ENCODE measurements around the gene VCAM1.

Gene VCAM1

DNA sequence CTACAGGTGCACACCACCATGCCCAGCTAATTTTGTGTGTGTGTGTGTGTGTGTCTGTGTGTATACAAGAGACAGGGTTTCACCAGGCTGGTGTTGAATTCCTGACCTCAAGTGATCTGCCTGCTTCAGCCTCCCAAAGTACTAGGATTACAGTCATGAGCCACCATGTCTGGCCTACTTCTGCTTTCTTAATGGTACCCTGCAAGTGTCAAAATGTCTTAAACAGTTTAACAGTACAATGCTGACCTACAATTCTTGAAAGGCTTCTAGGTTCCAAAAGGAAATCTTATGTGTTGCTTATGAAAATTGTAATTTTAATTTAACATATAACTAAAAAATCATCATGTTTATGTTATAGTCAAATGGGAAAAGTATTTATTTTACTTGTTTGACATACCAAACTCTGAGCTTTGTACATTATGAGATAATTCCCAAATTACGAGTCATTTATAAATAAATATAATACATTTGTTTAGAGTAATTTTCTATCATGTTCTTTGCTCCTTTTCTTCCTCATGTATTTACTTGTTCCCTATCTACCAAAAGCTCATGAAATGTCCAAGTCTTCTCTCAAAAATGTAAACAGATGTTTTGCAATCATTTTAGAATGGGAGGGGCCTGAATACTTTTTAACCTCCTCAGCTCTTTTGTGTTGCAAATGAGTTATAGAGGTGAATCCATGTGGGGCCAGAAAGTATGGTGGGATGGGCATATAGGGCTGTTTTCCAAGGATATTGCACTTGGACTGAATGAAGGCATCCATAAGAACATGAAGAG lies 8.4 kb upstream of the VCAM1 start:
- no peak for TF ChIP-seq TCF12 (IDR thresholded peaks at IDR 0.05; ENCODE audit: low read depth)
- no peak for TF ChIP-seq RAD21 (IDR thresholded peaks at IDR 0.05; ENCODE audit: low read depth)
- no peak for TF ChIP-seq TAF1 (IDR thresholded peaks at IDR 0.05; ENCODE audit: low read depth)
- TF ChIP-seq ZBTB7A (IDR thresholded peaks at IDR 0.05; ENCODE audit: low read depth): no peak
- no peak for TF ChIP-seq FOXM1 (IDR thresholded peaks at IDR 0.05; ENCODE audit: borderline replicate concordance, low read depth)
- TF ChIP-seq EGR1 (IDR thresholded peaks at IDR 0.05): no peak
- TF ChIP-seq YY1 (IDR thresholded peaks at IDR 0.05; ENCODE audit: low read depth): no peak
- no peak for TF ChIP-seq TEAD4 (IDR thresholded peaks at IDR 0.05)
- TF ChIP-seq, protein P1, sequence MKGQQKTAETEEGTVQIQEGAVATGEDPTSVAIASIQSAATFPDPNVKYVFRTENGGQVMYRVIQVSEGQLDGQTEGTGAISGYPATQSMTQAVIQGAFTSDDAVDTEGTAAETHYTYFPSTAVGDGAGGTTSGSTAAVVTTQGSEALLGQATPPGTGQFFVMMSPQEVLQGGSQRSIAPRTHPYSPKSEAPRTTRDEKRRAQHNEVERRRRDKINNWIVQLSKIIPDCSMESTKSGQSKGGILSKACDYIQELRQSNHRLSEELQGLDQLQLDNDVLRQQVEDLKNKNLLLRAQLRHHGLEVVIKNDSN (IDR thresholded peaks at IDR 0.05): no peak
- no peak for TF ChIP-seq CREB1 (IDR thresholded peaks at IDR 0.05; ENCODE audit: low read depth)
- TF ChIP-seq NFIC (IDR thresholded peaks at IDR 0.05): no peak
- TF ChIP-seq, protein P2, sequence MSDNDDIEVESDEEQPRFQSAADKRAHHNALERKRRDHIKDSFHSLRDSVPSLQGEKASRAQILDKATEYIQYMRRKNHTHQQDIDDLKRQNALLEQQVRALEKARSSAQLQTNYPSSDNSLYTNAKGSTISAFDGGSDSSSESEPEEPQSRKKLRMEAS (IDR thresholded peaks at IDR 0.05): no peak
- no peak for TF ChIP-seq CEBPB (IDR thresholded peaks at IDR 0.05)

DNA sequence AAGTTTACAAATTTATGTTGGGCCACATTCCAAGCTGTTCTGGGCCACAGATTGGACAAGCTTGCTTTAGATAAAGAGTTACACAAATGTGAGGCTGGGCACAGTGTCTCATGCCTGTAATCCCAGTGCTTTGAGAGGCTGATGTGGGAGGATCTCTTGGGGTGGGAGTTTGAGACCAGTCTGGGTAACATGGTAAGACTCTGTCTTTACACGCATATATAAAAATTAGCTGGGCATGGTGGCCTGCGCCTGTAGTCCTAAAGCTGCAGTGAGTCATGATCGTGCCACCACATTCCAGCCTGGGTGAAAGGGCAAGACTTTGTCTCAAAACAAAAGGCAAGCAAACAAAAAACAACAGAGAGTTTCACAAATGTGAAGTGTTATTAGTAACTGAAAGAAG lies 5.9 kb upstream of the VCAM1 start:
- TF ChIP-seq YY1 (IDR thresholded peaks at IDR 0.05; ENCODE audit: low read depth) (no peak), TCF12 (IDR thresholded peaks at IDR 0.05; ENCODE audit: low read depth) (no peak)
- TF ChIP-seq, protein P3, sequence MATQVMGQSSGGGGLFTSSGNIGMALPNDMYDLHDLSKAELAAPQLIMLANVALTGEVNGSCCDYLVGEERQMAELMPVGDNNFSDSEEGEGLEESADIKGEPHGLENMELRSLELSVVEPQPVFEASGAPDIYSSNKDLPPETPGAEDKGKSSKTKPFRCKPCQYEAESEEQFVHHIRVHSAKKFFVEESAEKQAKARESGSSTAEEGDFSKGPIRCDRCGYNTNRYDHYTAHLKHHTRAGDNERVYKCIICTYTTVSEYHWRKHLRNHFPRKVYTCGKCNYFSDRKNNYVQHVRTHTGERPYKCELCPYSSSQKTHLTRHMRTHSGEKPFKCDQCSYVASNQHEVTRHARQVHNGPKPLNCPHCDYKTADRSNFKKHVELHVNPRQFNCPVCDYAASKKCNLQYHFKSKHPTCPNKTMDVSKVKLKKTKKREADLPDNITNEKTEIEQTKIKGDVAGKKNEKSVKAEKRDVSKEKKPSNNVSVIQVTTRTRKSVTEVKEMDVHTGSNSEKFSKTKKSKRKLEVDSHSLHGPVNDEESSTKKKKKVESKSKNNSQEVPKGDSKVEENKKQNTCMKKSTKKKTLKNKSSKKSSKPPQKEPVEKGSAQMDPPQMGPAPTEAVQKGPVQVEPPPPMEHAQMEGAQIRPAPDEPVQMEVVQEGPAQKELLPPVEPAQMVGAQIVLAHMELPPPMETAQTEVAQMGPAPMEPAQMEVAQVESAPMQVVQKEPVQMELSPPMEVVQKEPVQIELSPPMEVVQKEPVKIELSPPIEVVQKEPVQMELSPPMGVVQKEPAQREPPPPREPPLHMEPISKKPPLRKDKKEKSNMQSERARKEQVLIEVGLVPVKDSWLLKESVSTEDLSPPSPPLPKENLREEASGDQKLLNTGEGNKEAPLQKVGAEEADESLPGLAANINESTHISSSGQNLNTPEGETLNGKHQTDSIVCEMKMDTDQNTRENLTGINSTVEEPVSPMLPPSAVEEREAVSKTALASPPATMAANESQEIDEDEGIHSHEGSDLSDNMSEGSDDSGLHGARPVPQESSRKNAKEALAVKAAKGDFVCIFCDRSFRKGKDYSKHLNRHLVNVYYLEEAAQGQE (IDR thresholded peaks at IDR 0.05; ENCODE audit: low read depth): no peak

DNA sequence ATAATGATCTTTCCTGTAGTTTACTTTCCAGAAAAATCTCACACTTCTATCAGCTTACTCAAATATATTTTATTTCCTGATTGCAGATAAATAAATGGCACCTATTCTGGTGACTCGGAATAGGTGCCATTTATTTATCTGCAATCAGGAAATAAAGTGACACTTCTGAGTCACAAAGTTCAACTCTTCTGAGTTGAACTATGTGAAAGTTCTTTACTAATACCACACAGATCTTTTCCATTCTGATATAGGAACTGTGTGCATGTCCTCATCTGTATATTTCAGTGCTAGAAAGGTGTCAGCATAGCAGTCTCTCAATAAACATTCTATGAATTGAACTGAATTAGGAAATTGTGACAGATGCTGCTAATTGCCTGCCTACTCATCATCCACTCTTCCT lies 4.9 kb upstream of the VCAM1 start:
- TF ChIP-seq ZBTB7A (IDR thresholded peaks at IDR 0.05; ENCODE audit: low read depth): no peak
- TF ChIP-seq EGR1 (IDR thresholded peaks at IDR 0.05): no peak
- no peak for TF ChIP-seq CREB1 (IDR thresholded peaks at IDR 0.05; ENCODE audit: low read depth)
- no peak for TF ChIP-seq RAD21 (IDR thresholded peaks at IDR 0.05; ENCODE audit: low read depth)
- TF ChIP-seq EP300 (IDR thresholded peaks at IDR 0.05; ENCODE audit: borderline replicate concordance): no peak
- TF ChIP-seq TAF1 (IDR thresholded peaks at IDR 0.05; ENCODE audit: low read depth): no peak
- TF ChIP-seq, protein P3 (IDR thresholded peaks at IDR 0.05; ENCODE audit: low read depth): no peak
- TF ChIP-seq YY1 (IDR thresholded peaks at IDR 0.05; ENCODE audit: low read depth): no peak
- TF ChIP-seq, protein P2 (IDR thresholded peaks at IDR 0.05): no peak
- TF ChIP-seq NFIC (IDR thresholded peaks at IDR 0.05): no peak
- TF ChIP-seq TCF12 (IDR thresholded peaks at IDR 0.05; ENCODE audit: low read depth): no peak

DNA sequence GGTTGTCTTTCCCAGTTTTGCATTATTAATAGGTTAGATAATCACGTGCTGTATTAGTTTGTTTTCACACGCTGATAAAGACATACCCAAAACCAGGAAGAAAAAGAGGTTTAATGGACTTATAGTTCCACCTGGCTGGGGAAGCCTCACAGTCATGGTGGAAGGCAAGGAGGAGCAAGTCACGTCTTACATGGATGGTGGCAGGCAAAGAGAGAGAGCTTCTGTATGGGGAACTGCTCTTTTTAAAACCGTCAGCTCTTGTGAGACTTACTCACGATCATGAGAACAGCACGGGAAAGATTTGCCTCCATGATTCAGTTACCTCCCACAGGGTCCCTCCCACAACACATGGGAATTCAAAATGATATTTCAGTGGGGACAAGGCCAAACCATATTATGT lies 2.3 kb upstream of the VCAM1 start:
- TF ChIP-seq TEAD4 (IDR thresholded peaks at IDR 0.05) (no peak), YY1 (IDR thresholded peaks at IDR 0.05; ENCODE audit: low read depth) (no peak), TCF12 (IDR thresholded peaks at IDR 0.05; ENCODE audit: low read depth) (no peak), EP300 (IDR thresholded peaks at IDR 0.05; ENCODE audit: borderline replicate concordance) (no peak), EGR1 (IDR thresholded peaks at IDR 0.05) (no peak), NFIC (IDR thresholded peaks at IDR 0.05) (no peak), ZBTB7A (IDR thresholded peaks at IDR 0.05; ENCODE audit: low read depth) (no peak), CEBPB (IDR thresholded peaks at IDR 0.05) (no peak), TAF1 (IDR thresholded peaks at IDR 0.05; ENCODE audit: low read depth) (no peak), RAD21 (IDR thresholded peaks at IDR 0.05; ENCODE audit: low read depth) (no peak), CREB1 (IDR thresholded peaks at IDR 0.05; ENCODE audit: low read depth) (no peak)
- TF ChIP-seq, protein P1 (IDR thresholded peaks at IDR 0.05): no peak
- TF ChIP-seq, protein P3 (IDR thresholded peaks at IDR 0.05; ENCODE audit: low read depth): no peak

Measured in Ishikawa (cell line).